GM19043 (cell line): Measurements from ENCODE around the gene GCK.

Experiments
- ATAC-seq: cut with Tn5 transposase; IDR thresholded peaks from one replicate; pipeline ENCODE4 v1.9.1; 2021; ENCODE audit warnings: low read depth; ENCODE audit not compliant: unreplicated experiment

The GCK gene

DNA sequence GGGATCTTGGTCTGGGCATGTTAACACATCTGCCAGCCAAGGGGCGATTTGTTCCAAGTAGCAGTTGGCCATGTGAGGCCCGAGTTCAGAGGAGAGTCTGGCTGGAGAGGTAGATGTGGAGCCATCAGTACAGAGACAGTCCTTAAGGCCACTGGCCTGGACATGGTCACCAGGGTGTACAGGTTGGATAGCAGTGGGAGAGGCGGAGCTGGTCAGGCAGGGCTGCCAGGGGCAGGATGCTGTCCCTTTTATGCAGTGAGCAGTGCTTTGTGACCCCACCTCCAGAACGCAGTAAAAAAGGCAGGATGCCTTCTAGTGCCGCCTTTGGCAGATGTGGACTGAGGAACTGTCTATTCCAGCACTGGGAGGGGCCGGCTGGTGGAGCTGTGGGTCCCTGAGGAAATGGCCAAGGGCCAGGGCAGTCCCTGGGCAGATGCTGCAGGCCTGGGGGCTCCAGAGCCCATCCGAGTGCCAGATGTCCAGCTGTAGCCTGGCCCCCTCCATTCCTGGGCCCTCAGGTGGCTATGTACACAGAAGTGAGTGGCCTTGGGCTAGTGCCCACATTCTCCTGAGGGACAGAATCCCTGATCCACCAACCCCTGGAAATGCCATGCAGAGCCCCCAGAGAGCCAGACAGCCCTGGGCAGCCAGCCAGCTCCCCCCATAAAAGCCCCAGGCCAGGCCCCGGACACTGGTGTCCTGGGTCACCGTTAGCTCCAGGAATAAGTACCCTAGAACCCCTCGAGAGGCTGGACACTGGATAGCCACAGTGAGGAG, 31.0 kb downstream of the GCK start:
- no peak for ATAC-seq

DNA sequence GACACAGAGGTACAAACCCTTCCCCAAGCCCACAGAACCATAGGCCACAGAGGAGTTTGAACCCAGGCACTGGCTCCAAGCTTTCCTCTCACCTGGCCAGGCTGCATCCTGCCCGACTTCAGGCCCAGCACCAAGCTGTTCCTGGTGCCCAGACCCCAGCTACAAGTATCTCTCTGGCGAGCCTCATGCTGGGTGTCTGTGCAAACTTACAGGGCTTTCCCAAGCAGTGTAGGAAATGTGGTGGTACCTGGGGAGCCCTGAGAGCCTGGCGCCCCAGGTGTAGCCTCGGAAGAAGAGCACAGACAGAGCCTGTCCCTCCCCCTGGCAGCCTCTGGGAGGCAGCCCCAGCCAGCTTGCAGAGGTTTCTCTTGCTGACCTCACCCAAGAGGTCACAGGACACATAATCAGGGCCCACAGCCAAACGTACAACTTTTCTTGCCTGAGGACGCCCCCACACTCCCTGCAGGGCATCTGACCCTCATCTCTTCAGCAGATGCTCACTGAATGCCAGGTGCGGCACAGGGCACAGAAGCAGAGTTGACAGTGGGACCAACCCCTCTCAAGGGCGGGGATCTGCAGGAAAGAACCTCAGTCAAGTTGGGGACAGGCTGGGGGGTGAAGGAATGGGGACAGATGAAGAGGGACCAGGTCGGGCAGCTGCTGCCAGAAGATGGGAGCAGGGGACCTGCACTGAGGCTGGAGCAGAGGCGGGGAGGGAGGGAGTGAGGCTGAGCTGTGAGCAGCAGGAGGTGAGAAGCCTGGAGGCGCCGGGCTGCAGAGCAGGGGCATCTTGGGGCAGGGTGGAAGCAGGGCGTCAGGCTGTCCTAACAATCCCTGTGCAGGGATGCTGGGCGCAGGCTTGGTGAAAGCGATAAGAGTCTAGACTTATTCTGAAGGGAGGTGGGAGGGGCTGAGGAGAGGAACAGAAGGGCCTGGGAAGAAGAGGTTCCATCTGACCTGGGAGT, 31.8 kb downstream of the GCK start:
- no peak for ATAC-seq

GRCh38 chr7:44156453-44157010, 32.7 kb downstream of the GCK start:
- no peak for ATAC-seq

- no peak for ATAC-seq
These were observed 33.8 kb downstream of the GCK start for GRCh38 chr7:44155191-44156185.

DNA sequence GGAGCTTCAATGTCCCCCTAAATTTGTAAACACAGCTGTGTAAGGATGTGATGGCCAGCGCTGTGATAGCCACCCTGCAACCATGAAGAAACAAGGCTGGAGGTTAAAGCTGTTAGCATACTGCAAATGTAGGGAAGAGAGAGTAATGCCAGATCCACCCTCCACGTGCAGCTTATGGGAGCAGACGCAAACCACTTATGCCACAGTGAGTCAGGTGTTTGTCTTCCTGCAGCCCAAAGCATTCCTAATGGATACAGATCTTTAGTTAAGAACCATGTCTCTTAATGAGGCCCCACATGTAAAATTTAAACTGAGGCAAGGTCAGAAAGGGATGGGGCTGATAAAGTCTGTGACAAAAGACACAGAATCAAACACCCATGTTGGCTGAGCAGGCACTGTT, 34.5 kb downstream of the GCK start:
- no peak for ATAC-seq

GRCh38 chr7:44153948-44154335, 35.3 kb downstream of the GCK start:
- ATAC-seq: no peak

DNA sequence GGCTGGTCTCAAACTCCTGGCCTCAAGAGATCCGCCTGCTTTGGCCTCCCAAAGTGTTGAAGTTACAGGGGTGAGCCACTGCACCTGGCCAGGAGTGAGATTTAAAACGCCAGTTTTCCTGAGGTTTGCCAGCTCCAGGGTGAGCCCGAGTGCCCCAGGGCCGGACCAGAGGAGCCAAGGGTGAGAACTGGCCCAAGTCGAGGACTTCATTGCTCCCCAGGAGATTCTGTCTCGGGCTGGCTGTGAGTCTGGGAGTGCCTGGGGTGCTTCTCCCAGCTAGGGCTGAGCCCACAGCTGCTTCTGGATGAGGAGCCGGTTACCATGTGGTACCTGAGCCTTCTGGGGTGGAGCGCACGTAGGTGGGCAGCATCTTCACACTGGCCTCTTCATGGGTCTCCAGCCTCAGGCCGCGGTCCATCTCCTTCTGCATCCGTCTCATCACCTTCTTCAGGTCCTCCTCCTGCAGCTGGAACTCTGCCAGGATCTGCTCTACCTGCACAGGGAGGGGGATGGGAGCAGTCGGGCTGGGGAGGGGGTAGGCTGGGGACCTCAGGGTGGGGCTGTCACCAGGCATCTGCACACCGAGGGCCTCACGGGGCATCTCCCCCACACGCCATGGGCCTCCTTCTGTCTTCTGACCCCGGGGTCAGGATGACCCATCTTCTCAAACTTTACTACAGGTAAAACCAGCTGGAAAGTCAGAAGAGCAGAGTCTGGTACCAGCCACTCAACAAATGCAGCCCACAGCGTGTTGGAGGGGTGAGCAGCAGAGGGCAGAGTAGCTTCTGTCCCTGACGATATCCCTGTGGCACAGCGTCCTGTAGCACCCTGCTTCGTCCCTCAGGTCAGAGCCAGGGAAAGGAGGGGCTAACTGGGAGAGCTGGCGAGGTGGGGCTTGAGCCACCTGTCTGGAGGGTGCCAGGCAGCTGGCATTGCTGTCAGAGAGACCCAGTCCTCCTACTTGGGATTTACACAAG, 36.0 kb downstream of the GCK start:
- no peak for ATAC-seq

GRCh38 chr7:44151956-44152355, 37.3 kb downstream of the GCK start:
- no peak for ATAC-seq

DNA sequence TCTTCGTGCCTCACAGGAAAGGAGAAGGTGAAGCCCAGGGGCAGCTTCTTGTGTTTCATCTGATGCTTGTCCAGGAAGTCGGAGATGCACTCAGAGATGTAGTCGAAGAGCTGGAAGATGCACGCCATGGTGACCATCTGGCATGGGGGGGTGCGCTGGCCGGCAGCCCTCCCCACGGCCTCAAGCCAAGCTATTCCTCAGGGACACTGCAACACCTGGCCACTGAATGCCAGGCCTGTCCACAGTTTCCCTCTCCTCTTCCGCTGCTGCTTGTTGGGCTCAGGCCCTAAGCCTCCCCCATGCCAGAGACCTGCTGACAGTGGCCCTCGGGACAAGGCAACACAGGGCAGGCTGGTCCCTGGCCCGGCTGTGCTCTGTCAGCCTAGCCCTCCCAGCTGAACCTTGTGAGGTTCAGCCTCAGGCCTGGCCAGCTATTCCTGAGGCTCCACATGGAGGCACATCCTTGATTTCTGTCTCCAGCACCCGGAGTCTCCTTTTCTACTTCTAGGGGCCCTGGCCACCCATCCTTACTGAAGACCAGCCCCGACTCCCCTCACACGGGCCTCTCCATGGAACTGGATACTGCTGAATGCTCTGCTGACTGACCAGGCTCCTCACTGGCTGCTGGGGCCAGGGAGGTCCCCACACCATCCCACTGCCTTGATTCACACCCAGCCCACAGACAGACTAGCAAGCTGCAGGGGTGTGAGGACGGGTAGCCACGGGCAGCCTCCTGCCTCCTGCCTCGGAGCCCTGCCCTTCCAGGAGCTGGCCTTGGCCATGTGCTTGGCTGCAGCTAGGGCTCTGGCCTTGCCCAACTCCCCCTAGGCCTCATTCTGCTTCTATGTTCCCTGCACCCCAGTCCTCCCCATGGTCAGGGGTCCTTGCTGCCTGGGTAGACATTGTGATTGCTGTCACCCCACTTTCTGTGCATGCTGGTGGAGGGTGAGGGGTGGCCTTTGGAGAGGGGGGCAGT, 38.0 kb downstream of the GCK start:
- no peak for ATAC-seq

GRCh38 chr7:44150466-44150832, 38.8 kb downstream of the GCK start:
- peak; percentile 89 for ATAC-seq

DNA sequence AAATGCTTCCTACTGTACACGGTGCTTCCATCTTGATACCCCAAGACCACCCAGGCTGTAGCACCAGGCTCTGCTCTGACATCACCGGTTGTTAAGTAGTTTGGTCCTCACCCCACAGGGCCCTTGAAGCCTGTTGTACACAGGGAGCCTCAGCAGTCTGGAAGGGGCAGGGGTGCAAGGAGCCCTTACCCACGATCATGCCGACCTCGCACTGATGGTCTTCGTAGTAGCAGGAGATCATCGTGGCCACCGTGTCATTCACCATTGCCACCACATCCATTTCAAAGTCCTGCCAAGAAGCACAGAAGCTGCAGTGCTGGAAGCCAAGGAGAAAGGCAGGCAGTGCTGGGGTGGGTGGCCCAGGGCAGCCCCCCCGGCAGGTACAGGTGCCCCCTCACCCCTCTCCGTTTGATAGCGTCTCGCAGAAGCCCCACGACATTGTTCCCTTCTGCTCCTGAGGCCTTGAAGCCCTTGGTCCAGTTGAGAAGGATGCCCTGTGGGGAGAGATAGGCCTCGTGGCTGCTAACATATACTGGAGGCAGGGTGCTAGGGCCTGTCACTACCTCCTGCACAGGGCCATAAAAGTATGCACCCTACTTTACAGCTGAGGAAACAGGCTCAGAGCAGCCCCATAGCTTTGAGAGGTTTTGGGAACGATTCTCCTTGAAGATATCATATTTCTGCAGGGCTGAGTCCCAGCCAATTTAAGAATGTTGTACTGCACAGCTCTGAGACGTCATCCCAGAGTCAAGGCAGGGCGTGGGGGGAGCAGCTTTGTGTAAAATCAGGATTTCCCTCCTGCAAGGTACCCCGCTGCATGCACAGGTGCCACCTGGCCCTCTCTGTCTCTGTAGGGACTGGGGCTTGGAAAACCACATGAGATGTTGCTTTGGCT, 39.4 kb downstream of the GCK start:
- ATAC-seq: peak; percentile 10

DNA sequence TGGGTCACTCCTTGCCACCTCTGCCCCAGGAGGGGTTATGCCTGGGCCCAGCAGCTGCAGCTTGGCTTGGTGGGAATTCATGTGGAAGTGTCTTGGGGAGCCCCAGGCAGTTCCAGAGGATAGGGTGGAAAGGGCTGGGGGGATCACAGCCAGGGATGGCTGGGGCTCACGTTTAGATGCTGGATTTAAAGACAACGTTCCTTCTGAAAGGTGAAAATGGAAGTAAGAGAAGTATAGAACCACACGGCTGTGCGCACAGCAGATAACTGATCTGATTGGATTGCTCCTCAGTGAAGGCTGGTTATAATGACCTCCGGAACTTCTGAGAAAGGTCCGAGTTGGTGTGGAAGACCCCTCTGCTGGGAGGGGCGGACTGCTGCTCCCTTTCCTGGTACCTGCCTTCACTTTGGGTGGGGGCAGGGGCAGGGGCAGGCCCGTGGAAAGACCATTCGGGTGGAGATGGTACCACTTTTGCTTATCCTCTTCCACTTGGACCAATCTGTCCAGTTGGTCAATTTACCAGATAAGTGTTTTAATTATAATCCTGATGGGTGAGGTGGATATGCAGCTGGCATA, 40.2 kb downstream of the GCK start:
- no peak for ATAC-seq

DNA sequence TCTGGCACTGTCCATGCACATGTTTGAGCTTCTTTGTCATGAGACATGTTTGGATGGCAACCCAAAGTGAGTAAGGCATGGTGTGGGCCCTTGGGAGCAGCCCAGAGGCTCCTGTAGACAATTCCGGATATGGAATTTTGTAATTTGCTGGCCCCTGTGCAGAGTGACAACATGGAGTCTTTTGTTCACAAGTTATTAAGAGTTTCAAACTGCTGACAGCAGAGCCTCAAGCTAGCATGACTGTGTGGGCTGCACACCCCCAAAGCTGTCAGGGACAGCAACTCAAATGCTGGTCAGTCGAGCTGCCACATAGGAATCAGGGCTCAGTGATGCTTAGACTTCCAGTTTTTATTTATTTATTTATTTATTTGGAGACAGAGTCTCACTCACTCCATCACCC, 41.1 kb downstream of the GCK start:
- no peak for ATAC-seq

DNA sequence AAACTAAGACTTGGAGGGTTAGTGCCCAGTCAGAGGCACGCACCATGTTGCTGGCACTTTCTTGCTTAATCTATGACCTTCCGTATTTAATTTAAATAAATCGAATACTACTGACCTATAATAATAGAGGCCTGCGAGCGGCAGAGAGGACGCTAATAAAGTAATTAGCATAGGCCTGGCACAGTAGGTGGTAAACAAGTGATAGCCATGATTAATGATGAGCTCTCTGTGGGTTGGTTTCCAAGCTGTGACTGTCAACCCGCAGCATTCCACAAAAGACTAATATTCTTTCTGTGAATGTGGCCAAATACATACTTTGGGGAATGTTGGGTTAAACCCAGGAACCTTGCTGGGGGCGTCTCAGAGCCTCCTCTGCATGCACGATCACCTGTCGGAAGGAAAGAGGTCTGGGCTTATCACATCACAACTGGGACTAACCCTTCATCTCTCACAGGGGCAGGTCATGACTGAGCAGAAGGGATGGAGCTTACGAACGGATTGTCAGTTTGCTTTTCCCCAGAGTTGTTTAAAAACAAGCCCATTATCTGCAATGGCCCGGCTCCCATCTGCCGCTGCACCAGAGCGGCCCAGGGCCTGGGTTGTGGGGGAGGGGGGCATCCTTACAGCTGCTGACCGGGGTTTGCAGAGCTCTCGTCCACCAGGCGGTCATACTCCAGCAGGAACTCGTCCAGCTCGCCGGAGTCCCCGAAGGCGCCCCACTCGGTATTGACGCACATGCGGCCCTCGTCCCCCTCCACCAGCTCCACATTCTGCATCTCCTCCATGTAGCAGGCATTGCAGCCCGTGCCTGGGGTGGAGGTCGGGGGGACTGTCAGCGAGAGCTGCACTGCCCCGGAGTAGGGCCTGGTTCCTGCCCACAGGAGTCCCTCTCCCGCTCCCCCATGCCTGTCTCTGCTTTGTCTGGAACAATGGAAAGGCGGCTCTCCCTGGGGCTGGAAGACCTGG, 41.9 kb downstream of the GCK start:
- no peak for ATAC-seq
